Mesodermal cell (in vitro differentiated cells): ENCODE results near the gene CLMP. TPM values are rescaled to one million over a fixed set of nuclear protein-coding genes. Genes with fewer than 3 reads are reported as not detected.

Source experiments
- H3K27ac ChIP-seq: 2 replicates; pipeline ENCODE4 v1.7.0; 2013; ENCODE audit warnings: mild to moderate bottlenecking, low read depth, low read length, moderate library complexity; ENCODE audit not compliant: severe bottlenecking
- H3K36me3 ChIP-seq: 2 replicates; pipeline ENCODE4 v1.7.1; 2013; ENCODE audit warnings: mild to moderate bottlenecking, low read length, moderate library complexity; ENCODE audit not compliant: control insufficient read depth, insufficient read depth
- H3K4me1 ChIP-seq: one replicate; pipeline ENCODE4 v1.7.1; 2013; ENCODE audit warnings: mild to moderate bottlenecking, low read length; ENCODE audit not compliant: insufficient read depth, control insufficient read depth, poor library complexity, severe bottlenecking
- H3K4me3 ChIP-seq: 2 replicates; pipeline ENCODE4 v1.7.0; 2013; ENCODE audit warnings: low read length, control low read depth, mild to moderate bottlenecking; ENCODE audit not compliant: insufficient read depth, poor library complexity, severe bottlenecking; ENCODE audit errors: extremely low read depth
- H3K9me3 ChIP-seq: 2 replicates; pipeline ENCODE4 v1.7.1; 2013; ENCODE audit warnings: mild to moderate bottlenecking, low read length, moderate library complexity; ENCODE audit not compliant: control insufficient read depth
- WGBS, 2 experiments: methylation state at CpG; one replicate each; pipeline ENCODE4 v1.1.5; 2013; ENCODE audit warnings: missing lambda C conversion rate in 2 of 2; ENCODE audit not compliant: insufficient coverage in 2 of 2; 5-methylcytosine and 5-hydroxymethylcytosine counted together
- polyA plus RNA-seq, 2 experiments: library from polyadenylated mRNA; stranded (reverse); fragments of 50-300 nt; gene quantifications; one replicate each; pipeline ENCODE4 v1.2.3, GENCODE V29; 2013

Gene CLMP, protein sequence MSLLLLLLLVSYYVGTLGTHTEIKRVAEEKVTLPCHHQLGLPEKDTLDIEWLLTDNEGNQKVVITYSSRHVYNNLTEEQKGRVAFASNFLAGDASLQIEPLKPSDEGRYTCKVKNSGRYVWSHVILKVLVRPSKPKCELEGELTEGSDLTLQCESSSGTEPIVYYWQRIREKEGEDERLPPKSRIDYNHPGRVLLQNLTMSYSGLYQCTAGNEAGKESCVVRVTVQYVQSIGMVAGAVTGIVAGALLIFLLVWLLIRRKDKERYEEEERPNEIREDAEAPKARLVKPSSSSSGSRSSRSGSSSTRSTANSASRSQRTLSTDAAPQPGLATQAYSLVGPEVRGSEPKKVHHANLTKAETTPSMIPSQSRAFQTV
- 16.6 TPM for polyA plus RNA-seq (2013, experiment 1 of 2)
- polyA plus RNA-seq (2013, experiment 2 of 2), result 14.7 TPM

DNA sequence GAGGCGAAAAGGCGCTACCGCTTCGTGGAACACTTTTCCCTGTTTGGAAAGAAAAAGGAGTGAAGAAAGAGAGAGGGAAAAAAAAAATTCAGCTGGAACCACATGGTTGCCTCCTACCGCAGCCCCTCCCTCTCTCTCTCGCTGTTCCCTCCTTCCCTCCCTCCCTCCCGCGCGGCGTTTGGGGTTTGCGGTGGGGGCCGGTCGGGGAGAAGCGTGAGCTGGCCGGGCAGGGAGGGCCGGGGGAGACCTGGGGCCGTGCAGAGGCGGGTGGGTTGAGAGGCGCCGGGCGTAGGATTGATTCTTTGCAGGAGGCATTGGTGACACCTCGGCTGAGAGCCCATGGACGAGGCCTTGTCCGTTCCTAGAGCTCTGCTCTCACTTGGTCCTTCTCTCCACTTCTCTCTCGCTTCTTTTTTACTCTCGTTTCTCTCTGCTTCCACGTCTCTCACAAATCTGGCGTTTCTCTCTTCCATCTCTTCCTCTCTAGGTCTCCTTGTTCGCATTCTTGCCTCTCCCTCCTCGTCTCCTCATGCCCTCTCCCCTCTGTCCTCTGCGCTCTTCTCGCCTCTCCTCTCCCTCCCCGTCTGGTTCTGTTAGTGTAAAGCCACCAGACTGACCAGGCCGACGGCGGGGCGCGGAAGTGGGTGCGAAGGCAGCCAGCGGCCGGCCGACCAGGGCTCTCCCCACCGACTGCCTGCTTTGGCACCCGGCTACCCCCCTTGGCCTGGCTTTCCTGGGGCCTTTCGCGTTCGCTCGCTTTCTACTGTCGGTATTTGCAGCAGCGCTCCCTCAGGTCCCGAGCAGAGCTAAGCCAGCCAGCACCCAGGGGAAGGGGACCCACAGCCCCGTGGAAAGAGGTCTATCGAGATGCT, at the start of gene CLMP:
CLMP (minus strand) TSS at position 61 of the 872 bp plus-strand sequence. CDS start 308 bp downstream, outside the sequence.
- 5% methylated on average over 28 to 40 of the region's 53 CpGs for WGBS, 2 experiments
- H3K4me1 ChIP-seq, result peaks cover 25% of the 10 kb centered on the region

DNA sequence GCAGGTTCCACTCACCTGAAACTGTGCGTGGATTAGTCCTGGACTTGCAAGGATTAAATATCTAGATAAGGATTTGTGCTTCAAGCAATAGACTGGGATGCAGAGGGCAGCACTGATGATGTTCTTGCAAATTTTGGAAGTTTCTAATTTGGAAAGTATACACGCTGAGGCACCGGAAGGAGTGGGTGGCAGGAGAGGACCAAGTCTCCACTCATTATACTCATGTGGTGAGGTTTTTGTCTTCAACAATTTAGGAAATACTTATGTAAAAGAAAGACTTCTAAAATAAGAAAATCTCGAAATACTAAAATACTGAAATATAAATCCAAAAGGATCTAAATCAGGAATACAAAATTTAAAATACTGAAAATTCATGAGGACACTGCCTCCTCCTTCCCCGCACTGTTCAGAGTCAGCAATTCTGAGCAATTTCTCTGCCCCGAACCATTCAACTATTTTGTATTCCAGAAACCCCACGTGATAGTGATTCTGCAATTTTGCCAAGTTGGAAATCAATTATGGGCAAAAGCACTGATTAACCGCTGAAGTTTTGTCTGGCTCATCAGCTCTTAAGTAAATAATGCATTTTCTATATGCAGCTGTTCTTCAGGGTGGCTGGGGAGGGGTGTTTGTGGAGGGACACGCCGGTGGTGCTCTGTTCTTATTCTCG, 47.0 kb upstream of the CLMP start:
- 90 to 100% methylated on average over 4 to 6 of the region's 11 CpGs for WGBS, 2 experiments

More for the DNA sequence above, at the start of gene CLMP:
- Histone ChIP-seq H3K27ac (peak within 1 kb of the TSS; percentile 64), H3K36me3 (no peaks in the 10 kb centered on the region), H3K4me3 (peak within 1 kb of the TSS; percentile 46), H3K9me3 (no peaks in the 10 kb centered on the region)

DNA sequence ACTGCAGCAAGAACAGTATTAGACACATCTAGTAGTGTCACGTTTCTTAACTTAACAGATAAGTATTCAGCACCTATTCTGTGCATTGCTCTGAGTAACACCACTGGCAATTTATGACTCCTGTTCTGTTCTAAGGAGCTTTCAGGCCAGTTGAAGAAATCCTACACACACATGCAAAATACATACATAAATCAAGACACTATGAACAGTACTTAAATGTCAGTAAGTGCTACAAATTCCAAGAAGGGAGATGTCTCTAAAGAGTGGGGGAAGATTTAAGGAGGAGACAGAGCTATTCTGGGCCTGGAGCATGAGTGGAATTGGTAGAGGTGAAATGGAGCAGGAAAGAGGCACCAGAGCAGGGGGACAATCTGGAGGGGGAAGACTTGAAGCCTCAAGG, 46.2 kb upstream of the CLMP start:
- no peaks in the 10 kb centered on the region for H3K36me3 ChIP-seq
- no peak overlapping the region for H3K27ac ChIP-seq
- no peak overlapping the region for H3K4me3 ChIP-seq
- H3K4me1 ChIP-seq, result peaks cover 6% of the 10 kb centered on the region
- H3K9me3 ChIP-seq, result no peaks in the 10 kb centered on the region
- WGBS, 2 experiments, result 86 to 100% methylated on average over 1 of the region's 1 CpG

More for the DNA sequence above, 47.0 kb upstream of the CLMP start:
- no peak overlapping the region for H3K4me3 ChIP-seq
- peaks cover 6% of the 10 kb centered on the region for H3K4me1 ChIP-seq
- no peaks in the 10 kb centered on the region for H3K36me3 ChIP-seq
- no peak overlapping the region for H3K27ac ChIP-seq
- H3K9me3 ChIP-seq, result no peaks in the 10 kb centered on the region

DNA sequence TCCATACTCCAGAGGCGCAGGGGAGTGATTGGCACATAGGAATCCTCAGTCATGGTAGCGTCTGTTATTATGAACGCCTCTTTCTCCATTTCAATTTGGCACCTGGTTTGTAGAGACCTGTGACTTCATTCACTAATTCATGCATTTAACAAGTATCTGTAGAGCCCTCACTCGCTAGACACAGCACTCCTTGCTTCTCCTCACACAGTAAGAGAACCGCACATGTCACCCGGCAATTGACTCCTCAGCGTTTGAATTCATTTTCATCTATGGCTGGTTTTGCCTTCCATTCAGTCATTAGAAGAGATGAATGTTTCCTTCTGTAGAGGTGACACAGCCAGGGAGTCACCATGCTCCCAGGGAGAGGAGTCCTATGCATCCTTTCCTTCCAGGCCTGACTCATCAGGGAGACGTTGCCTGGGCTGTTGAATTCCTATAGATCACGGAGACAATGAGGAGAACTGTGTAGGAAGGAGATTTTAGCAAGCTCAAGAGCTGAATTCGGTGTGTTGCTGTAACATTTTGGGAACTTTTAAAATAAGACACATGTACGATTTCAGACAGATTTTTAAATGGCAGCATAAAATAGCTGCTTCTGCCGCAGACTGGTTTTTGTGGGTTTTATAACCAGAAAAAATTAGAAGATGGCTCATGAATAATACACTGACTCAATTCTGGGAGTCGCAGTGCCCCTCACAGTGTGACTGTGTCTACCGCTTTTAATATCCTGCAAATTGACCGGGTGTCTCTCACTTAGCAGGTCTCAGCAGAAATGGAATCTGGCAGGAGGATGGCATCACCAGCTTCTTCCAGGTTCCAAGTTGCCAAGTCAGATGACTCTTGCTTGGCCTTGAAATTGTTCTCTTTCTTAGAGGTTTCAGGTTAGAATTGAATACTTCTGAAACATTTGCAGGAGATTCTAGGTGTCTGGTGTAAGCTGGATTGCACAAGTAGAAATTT, 44.4 kb upstream of the CLMP start:
- Histone ChIP-seq H3K4me1 (peaks cover 6% of the 10 kb centered on the region), H3K4me3 (no peak overlapping the region), H3K27ac (no peak overlapping the region), H3K36me3 (no peaks in the 10 kb centered on the region), H3K9me3 (no peaks in the 10 kb centered on the region)
- WGBS, 2 experiments, result 82 to 90% methylated on average over 11 to 15 of the region's 15 CpGs

DNA sequence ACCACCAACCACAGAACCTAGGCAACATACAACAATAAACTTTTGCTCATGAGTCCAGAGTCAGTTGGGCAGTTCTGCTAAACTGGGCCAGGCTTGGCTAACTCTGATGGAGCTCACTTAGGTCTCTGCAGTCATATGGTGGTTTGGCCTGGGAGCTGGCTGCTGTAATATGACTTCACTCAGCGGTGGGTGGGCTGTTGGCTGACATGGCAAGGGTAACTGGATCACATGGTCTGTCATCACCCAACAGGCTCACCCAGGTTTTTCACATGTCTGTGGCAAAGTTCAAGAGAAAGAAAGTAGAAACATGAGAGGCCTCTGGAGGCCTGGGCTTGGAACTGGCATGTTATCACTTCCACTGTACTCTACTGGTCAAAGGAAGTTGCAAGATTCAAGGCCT, 43.2 kb upstream of the CLMP start:
- WGBS, 2 experiments, result 100% methylated on average over 1 of the region's 1 CpG; no CpG with 5 or more reads in 1 of the 2 experiments
- Histone ChIP-seq H3K4me1 (no peaks in the 10 kb centered on the region), H3K36me3 (no peaks in the 10 kb centered on the region), H3K4me3 (no peak overlapping the region), H3K9me3 (no peaks in the 10 kb centered on the region), H3K27ac (no peak overlapping the region)

DNA sequence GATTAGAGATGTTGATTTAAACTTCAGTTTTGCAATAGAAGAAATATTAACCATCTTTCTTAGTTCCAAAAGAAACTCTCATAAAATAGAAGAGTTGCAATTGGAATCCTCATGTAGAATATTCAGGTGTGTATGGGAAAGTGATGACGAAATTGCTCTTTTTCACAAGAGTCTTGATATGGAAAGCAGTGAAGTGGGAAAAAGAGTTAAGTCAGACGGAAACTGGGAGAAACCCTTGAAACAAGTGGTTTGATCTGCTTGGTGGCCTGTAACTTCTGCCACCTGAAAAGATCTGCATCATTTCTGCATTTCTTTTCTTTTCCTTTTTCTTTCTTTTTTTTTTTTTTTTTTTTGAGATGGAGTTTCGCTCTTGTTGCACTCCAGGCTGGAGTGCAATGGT, 41.8 kb upstream of the CLMP start:
- Histone ChIP-seq H3K9me3 (no peaks in the 10 kb centered on the region), H3K4me3 (no peak overlapping the region), H3K27ac (no peak overlapping the region), H3K4me1 (peaks cover 1% of the 10 kb centered on the region), H3K36me3 (no peaks in the 10 kb centered on the region)
- 100% methylated on average over 1 to 2 of the region's 3 CpGs for WGBS, 2 experiments

DNA sequence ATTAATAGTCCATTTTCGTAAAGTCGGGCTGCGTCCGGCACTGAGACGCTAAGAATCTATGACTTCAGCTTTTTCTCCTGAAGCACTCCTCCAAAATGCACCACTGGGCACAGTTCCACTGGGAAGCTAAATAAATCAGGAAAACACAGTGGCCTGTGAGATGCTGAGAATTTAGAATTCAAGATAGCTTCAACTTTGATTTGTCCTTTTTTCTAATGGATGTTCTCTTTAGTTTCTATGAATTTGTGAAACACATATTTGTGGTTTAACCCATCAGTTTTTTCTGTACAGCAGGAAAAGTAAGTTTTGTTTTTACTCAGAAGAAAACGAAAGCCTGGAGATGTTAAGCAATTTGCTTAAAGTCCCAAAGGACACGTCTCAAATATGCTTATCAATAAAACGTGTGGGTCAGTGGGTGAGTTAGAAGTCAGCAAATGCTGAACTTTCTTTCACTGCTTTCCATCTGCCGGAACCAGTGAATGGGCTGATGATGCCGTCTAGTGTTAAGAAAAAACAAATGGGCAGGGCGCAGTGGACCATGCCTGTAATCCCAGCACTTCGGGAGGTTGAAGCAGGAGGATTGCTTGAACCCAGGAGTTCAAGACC, 40.7 kb upstream of the CLMP start:
- peaks cover 11% of the 10 kb centered on the region for H3K4me1 ChIP-seq
- WGBS, 2 experiments, result 91 to 96% methylated on average over 8 to 12 of the region's 12 CpGs
- no peak overlapping the region for H3K4me3 ChIP-seq
- no peak overlapping the region for H3K27ac ChIP-seq
- no peaks in the 10 kb centered on the region for H3K36me3 ChIP-seq
- H3K9me3 ChIP-seq, result no peaks in the 10 kb centered on the region

DNA sequence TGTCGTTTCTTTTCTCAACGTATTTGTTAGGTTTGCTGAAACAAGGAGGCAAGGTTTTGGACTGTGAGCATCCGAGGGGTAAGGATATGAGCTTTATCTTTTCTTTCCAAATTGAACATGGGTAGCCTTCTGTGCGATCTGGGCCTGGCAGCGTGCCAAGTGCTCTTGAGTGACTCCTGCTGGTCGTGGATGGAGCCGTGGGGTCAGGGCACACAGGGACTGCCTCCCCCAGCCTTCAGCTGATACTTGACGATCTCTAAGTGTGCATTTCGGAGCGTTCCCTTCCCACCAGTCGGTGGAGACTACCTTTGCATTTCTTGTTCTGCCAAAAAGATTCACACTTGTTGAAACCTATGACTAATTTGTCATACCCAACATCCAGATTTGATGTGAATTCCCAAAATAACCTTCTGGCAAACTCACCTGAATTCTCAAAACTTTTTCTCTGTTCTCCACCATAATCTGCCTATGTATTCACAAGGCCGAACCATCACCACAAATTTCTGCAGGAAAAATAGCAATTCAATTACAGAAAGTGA, 40.1 kb upstream of the CLMP start:
- WGBS, 2 experiments, result 58 to 78% methylated on average over 8 to 12 of the region's 12 CpGs

DNA sequence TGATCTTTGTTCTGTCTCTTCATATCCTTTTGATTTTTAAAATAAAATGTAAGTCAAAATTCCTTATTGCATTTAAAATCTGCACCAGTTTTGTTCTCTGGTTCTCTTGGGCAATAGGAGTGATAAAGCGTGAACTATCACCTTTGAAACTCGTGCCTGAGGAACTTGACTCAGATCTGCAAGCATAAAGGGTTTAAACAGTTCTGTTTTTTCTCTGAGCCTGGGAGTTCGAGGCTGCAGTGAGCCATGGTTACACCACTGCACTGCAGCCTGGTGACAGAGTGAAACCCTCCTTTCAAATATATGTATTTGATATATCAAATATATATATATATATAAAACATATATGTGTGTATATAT, 38.9 kb upstream of the CLMP start:
- H3K9me3 ChIP-seq, result no peaks in the 10 kb centered on the region
- H3K27ac ChIP-seq, result no peak overlapping the region
- no peak overlapping the region for H3K4me3 ChIP-seq
- WGBS, 2 experiments, result 82 to 87% methylated on average over 2 of the region's 3 CpGs
- H3K4me1 ChIP-seq, result peaks cover 11% of the 10 kb centered on the region
- H3K36me3 ChIP-seq, result no peaks in the 10 kb centered on the region

More for the DNA sequence above, 40.1 kb upstream of the CLMP start:
- Histone ChIP-seq H3K27ac (no peak overlapping the region), H3K4me1 (peaks cover 11% of the 10 kb centered on the region), H3K4me3 (no peak overlapping the region), H3K9me3 (no peaks in the 10 kb centered on the region), H3K36me3 (no peaks in the 10 kb centered on the region)
